Posterior vena cava (tissue), 2 donors: ENCODE measurements around the gene CLP1. TPM values are rescaled to one million over a fixed set of nuclear protein-coding genes. Genes with fewer than 3 reads are reported as not detected.

Source experiments
- DNase-seq: peaks from one replicate; pipeline ENCODE4 v3.0.0-alpha.2; 2020; ENCODE audit warnings: low spot score
- intact Hi-C, 2 donors: fragments of 100-400 bp; cut with DNase I; formaldehyde crosslinking; loops; one replicate each; pipeline versions ENCODE4 v1.14.1 to v1.14.2; 2022 to 2023
- long read RNA-seq, 2 donors: library from polyadenylated mRNA; unstranded; transcript quantifications; one replicate each; pipeline ENCODE4 v2.0.0, GENCODE V29; 2020 to 2021
- total RNA-seq, 2 donors: library from RNA; stranded (reverse); fragmentation: NEBNext Ultra II Directional; extraction: Animal tissue kit (Norgen Biotek cat#: 25700); gene quantifications; one replicate each; pipeline ENCODE4 v1.2.1, GENCODE V29; 2021
- donor health status: DM: yes; HTN: yes; CAD: no.
- donor health status: DM: yes; HTN: yes; CAD: no.

Gene CLP1
- total RNA-seq = 10 to 100 TPM in 1 of 2 donors, 1 to 10 TPM in 1; 7.6 to 10.3 TPM
- long read RNA-seq, donor 1, transcript CLP1-205 (3 exons, 2,435 nt) = major isoform, 5 of 6 reads
- long read RNA-seq, donor 1, partial matches to known transcripts = 0 of 6 reads
- long read RNA-seq, donor 1, other reads (novel, unspliced or antisense) = 1 of 6 reads
- long read RNA-seq, donor 2, transcript CLP1-205 (3 exons, 2,435 nt) = major isoform, 70 of 73 reads
- long read RNA-seq, donor 2, partial matches to known transcripts = 3 of 73 reads
- long read RNA-seq, donor 2, other reads (novel, unspliced or antisense) = 0 of 73 reads

DNA sequence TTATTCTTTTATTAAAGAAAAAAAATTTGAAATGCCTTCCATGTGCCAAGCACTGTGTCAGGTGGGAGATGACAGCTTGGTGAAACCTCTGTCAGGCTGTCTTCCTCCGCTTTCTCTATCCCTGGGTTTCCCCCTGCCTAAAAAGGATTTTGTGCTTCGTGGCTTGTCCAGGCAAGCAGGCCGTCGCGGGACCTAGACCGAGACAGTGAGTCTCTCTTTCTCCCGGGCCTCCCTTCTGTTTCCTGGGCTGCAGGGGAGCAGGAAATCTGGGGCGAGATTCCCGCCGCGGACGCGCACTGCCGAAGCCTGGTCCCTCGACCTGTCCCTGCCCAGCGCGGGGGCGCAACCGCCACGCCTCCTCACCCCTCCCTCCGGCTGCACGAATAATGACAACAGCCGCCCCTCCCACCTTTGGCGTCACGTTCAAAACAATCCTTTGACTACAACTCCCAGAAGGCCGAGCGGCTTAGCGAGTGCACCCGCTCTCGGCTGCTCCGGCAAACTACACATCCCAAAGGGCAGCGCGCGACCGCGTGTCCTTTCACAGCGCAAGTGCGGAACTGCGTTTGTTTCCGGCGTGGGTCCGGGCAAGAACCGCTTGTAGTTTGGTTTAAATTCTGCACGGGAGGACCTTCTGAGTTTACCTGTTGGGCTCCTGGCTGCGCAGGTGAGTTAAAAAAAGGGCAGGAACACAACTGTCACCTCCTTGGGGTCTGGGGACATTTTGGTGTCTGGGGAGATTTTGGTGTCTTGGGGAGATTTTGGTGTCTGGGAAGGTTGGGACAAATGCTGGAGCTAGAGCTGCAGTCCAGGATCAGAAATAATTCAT is at the start of gene CLP1:
Gene CLP1, plus strand, starts transcription at position 569 of the 829 bp plus-strand sequence. CDS start 1,715 bp downstream, outside the sequence.
- DNase-seq = peak; percentile 100
- intact Hi-C loops = no loop called here

DNA sequence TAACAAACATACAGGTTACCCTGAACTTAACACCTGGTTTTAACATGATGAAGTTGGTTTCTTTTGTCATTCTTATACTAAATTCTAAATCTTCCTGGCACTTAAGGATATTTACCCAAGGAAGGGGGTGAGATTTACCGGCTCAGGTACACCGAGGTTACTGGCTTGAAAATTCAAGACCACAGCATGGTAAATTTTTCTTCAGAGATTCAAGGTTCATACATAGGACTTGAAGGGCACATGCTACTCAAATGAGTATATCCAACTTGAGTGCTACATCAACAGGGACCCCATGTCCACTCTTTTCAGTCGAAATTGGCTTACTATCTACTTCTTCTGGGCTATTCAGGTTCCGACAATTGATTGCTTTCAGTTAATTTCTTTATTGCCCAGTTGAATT is 47.4 kb upstream of the CLP1 start:
- intact Hi-C loops = no loop called here
- DNase-seq = no peak

DNA sequence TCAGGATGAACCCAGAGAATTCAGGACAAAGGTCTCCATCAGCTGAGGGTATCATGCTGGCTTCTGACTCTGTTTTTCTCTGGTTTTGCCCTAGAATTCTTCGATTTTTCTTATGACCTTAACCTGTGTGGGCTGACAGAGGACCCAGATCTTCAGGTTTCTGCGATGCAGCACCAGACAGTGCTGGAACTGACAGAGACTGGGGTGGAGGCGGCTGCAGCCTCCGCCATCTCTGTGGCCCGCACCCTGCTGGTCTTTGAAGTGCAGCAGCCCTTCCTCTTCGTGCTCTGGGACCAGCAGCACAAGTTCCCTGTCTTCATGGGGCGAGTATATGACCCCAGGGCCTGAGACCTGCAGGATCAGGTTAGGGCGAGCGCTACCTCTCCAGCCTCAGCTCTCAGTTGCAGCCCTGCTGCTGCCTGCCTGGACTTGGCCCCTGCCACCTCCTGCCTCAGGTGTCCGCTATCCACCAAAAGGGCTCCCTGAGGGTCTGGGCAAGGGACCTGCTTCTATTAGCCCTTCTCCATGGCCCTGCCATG is 43.3 kb upstream of the CLP1 start:
- intact Hi-C loops = no loop called here
- no peak for DNase-seq

DNA sequence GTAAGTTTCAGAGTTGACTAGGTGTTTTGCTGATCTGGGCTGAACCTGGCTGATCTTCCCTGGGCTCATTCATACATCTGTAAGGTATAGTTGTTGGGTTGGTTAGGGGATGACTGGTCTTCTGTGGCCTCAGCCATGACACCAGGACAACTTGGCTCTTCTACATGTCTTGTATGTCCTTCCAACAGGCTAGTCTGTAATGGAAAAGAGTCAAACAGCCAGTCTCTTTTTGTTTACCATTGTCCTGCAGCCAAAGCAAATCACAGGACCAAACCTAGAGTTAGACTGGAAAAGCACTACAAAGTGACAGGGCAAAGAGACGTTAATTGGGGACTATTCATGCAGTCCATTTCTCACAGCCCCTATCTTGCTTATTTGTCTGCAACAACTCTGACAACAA is 42.3 kb upstream of the CLP1 start:
- no peak for DNase-seq
- intact Hi-C loops = no loop called here

DNA sequence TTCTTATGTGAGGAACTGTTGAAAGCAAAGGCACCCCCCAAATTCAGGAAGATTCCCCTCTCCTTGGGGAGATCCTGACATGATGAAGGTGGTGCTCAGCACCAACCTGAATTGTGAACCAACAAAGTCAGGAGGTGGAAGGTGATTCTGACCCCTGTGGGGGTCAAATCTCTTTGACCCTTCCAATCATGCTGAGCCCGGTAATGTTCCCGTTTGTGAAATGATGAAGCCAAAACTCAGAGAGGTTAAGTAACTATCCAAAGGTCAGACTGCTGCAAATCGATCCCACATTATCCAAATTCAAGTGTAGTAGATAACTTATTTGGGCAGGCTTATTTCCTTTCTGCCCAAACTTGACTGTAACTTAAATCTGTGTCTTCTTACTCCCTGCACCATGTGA is 41.0 kb upstream of the CLP1 start:
- intact Hi-C loops = no loop called here
- DNase-seq = no peak

DNA sequence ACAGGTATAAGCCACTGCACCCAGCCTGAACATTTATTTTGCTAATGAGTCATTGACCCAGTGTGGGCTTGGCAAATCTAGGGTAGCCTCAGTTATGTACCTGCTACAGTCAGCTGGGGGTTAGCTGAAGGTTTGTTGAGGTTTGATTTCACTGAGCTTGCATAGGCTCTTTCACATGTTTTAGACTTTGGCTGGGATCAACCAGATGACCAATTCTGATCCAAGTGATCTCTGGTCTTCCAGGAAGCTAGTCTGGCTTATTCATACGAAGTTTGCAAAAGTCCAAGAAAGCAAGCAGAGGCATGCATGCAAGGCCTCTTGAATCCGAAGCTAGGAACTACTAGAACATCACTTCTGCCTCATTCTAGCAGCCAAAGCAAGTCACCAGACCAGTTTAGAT is 39.1 kb upstream of the CLP1 start:
- DNase-seq = no peak
- intact Hi-C loops = no loop called here

DNA sequence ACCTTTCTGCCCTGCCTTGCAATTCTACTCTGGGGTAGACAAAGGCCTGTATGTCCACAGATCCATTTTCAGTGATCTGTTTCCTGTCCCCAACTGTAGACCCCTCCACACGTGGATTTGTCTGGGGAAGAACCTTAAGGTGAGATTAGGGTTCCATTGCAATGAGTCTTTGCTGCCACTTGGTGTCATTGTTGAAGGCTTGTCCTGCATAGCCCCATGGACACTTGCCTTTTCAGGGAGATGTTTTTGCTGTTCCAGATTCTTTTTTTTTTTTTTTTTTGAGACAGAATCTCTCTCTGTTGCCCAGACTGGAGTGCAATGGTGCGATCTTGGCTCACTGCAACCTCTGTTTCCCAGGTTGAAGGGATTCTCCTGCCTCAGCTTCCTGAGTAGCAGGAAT is 38.2 kb upstream of the CLP1 start:
- no peak for DNase-seq

DNA sequence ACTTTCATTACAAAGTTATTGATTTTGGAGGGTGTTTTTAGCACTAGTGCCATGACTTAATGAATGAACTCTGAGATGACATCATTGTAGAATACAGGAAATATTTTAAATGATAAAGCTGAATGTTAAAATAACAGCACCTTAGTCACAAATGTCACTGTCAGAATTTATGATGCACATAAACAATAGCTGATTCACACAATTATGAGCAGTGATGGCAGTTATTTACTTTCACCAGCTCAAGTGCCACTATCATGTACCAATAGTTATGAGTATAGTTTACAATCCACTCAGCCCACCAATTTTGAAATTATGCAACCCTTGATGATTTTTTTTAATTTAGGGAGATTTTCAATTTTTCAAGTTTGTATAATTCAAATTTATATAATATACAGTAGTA is 37.1 kb upstream of the CLP1 start:
- intact Hi-C loops = no loop called here
- no peak for DNase-seq

More for the DNA sequence above, 38.2 kb upstream of the CLP1 start:
- intact Hi-C loops = no loop called here

DNA sequence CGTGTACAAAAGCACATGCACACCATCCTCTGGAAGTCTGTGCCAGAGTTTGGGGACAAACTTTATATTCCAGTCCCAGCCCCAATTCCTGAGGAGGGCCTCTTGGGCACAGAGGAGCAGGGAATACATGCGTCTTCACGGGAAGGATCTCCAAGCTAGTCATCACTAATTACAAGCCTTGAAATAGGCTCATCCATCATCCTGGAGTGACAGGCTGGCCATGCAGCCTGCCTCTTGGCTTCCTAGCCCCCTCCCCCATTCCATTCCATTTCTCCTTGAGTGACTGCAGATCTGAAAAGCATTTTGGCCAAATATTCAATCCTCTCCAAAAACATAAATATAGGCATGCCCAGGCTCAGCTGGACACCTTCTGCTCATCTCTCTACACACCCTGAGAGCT is 35.3 kb upstream of the CLP1 start:
- DNase-seq = no peak
- intact Hi-C loops = no loop called here

DNA sequence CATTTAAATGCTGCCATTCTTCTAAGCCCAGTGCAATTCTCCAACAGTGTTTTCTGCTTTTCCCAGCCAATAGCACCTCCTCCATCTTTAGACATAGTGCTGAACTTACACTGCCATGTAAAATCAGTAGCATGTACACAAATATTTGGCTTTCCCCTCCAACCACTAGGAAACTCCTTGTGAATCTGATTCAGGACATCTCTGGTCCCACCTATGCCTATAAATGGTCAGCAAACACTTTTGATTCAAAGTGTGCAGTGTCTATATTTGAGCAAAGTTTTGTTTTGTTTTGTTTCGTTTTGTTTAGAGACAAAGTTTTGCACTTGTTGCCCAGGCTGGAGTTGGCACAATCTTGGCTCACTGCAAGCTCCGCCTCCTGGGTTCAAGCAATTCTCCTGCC is 32.7 kb upstream of the CLP1 start:
- intact Hi-C loops = no loop called here
- DNase-seq = no peak

DNA sequence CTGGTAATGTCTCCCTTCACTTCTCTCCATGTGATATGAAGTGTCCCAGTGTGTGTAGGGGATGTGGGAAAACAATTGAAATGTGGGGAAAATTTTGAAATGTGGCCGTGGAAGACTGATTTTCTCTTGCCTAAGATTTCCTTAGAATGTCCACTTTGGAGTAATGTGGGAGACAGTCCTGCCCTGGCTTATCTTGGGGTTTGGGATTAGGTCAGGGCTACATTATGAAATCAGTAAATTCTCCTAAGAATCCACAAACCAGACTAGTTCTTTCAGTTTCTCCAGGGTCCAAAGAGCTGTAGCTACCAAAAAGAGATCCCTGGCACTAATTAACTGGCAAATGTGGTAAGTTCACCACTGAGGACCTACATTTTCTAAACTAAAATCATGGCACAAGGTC is 30.7 kb upstream of the CLP1 start:
- intact Hi-C loops = no loop called here
- no peak for DNase-seq

DNA sequence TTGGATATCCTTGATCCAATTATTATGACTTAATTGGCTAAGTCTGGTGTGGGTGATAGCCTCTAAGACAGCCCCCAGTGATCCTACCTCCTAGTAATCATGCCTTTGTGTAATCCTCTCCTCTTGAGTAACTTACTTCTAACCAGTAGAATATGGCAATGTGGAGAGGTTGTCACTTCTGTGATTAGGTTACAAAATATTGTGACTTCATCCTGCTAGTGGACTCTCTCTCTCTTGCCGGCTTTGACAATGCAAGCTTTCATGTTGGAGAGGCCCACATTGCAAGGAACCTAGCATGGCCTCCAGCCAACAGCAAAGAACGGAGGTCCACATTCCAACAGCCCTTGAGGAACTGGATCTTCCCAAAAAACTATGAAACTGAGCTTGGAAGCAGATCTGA is 27.4 kb upstream of the CLP1 start:
- DNase-seq = no peak
- intact Hi-C loops = no loop called here

DNA sequence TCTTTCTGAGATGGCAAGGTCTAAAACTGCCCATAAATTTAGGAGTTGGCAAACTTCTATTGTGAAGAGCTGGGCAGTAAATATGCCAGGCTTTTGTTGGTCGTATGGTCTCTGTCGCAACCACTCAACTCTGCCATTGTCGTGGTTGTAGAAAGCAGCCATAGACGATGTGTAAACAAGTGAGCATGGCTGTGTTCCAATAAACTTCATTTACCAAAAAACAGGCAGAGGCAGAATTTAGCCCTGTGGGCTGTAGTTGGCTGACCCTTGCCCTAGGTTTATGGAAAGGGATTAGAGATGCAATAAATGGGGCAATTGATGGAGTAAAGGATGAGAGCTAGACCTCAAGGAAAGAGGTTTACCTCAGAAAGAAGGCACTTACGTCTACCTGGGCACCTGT is 25.4 kb upstream of the CLP1 start:
- DNase-seq = no peak
- intact Hi-C loops = no loop called here

DNA sequence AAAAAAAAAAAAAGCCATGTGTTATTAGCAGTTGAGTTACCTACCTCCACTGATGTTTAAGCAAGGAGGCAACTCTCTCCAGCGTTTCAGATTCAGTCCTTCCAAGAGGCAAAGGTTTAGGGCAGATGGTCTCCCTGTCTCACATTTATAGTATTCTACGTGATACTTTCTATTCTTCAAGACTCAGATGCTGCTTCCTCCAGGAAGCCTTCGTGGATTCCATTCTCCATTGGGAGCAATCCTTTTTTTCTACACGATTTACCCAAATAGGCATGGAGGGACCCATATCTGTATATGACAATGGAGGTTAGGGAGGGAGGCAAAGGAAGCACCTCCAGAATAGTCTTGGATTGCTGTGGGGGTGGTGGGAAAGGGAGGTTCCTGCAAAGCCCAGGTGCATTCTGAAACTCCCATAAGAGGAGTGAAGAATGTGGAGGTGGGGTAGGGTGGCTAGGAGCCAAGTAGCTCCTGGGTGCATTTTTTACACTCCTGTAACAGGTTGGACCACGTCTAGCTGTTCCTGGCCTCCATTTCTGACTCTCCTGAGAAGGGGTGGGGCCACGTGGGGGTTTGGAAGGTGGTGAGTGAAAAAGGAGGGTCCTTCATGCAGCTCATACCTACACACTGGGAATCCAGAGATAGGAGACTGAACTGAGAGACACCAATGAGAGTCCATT is 24.0 kb upstream of the CLP1 start:
- intact Hi-C loops = no loop called here
- no peak for DNase-seq

DNA sequence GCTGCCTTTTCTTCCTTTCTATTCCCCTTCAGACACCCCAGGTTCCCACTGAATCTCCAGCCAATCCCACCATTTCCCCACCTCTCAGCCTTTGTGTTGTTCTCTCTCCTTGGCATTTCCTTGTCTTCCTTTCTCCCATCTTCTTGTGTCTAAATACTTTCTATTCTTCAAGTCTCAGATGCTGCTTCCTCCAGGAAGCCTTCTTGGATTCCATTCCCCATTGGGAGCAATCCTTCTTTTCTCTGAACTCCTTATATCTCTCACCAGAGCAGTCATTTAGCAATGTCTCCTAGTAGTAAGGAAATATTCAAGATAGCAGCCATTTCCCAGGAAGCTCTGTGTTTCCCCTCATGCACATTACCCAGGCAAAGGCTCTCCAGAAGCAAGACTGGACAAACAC is 23.3 kb upstream of the CLP1 start:
- intact Hi-C loops = no loop called here
- DNase-seq = no peak

DNA sequence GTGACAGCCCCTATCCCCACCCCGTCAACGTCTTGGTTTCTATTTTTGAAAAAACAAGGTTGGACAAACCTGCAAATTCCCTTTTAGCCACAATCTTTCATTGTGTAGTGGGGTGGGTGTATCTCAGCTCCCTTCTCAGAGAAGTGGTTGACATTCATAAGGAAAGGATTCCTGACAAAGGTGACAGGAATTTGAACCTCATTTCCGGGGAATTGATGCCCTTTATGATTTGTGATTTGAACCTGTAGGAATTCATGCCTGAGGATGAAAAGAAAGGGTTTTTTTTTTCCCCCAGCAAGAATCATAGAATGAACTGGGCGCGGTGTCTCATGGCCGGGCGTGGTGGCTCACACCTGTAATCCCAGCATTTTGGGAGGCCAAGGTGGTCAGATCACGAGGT is 22.3 kb upstream of the CLP1 start:
- no peak for DNase-seq
- intact Hi-C loops = loop anchor here in 1 of 2 donors (5.0 kb wide), 1 partner anchor 33 kb away; no protein-coding TSS in a partner anchor

DNA sequence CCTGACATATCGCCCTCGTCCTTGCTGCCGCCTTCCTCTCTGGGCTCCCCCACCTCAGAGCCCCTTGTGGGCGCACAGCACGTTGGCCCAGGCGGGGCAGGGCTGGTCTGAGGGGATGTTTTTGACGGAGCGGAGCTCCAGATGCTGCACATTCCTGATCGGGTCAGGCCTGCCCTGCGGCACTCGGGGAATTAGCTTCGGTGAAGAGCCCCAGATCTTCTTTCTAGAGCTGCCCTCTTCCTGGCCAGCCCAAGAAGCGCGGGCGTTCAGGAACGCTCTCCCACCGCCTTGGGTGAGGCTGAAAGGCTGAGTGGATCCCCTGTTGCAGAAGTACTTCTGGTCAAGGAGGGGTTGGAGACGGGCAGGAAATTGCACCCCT is 19.9 kb upstream of the CLP1 start:
- no peak for DNase-seq
- intact Hi-C loops = loop anchor here in 1 of 2 donors (5.0 kb wide), 1 partner anchor 35 kb away; no protein-coding TSS in a partner anchor

DNA sequence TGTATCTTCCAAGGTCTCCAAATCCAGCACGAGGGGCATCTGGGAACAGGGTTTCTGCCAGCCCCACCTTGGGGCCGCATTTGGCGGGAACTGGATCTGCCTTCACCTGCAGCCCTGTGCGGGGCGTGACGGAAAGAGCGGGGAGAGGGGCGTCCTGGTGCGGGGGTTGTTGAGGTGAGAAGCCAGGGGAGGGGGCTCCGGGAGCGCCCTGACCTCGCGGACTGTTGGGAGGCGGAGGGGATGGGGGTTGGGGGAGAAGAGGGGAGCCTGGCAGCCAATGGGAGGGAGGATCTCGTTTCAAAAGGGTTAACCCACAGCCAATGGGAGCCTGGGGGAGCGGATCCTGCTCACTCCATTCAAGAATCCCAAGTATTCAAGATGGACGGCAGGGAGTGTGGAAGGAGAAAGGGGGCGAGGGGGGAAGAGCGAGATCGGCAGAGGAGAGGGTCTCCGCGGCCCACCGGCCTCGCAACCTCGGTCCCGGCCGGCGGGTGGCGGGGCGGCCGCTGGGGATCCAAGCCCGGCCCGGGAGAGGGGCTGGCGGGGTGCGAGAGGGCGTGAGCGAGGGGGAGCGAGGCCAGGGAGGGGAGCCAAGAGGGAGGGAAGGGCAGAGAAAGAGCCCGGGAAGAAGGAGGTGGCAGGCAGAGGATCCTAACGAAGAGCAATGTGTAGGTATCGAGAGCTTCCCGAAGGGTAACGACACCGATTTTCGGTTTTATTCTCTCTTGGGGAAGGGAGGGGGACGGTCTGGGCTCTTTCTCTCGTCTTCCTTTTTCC is 19.4 kb upstream of the CLP1 start:
- intact Hi-C loops = loop anchor here in 1 of 2 donors (5.0 kb wide), 1 partner anchor 36 kb away; no protein-coding TSS in a partner anchor
- no peak for DNase-seq

DNA sequence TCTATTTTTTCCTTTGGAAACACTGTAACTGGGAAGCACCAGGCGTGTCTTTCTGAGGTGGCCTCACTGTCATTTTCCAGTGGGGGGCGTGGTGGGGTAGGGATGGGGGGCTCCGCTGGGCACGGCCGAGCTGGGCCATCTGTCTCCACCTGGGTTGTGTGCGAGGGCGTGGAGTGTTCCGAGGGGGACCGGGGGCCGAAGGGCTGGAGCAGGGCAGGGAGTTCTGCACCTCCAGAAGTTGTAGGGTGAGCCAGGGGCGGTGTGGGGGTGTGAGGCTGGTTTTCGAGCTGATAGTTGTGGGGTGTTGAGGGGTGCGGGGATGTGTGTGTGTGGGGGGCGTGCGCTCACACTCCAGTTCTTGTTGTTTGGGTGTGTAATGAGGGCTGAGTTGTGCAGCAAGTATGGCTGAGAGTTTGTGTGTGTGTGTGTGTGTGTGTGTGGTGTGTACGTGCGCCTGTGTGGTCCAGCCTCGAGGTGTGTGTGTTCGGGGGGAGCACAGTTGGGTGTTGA is 18.7 kb upstream of the CLP1 start:
- intact Hi-C loops = loop anchor here in 1 of 2 donors (5.0 kb wide), 1 partner anchor 37 kb away; no protein-coding TSS in a partner anchor
- no peak for DNase-seq
